ENCODE measurements around the gene TAOK3.
"Not testable (repeated sequence)": the region's sequence is repeated elsewhere in the genome, so short reads cannot be mapped to it uniquely, and the experiment has no call there.

Gene TAOK3

GRCh38 chr12:118371321-118372282 is 1.1 kb downstream of the TAOK3 start:
- DNase-seq: no peak

GRCh38 chr12:118370601-118371000 is 2.1 kb downstream of the TAOK3 start:
- DNase-seq: no peak

- DNase-seq: no peak
These were observed 3.9 kb downstream of the TAOK3 start for GRCh38 chr12:118368821-118369220.

- no peak for DNase-seq
These were observed 10.8 kb downstream of the TAOK3 start for GRCh38 chr12:118361889-118362288.

GRCh38 chr12:118361092-118361404 is 11.7 kb downstream of the TAOK3 start:
- no peak for DNase-seq

- no peak for DNase-seq
These were observed 13.2 kb downstream of the TAOK3 start for GRCh38 chr12:118359541-118359915.

- no peak for DNase-seq
These were observed 13.8 kb downstream of the TAOK3 start for GRCh38 chr12:118358612-118359540.

GRCh38 chr12:118358008-118358359 is 14.7 kb downstream of the TAOK3 start:
- no peak for DNase-seq

- DNase-seq: no peak
These were observed 15.3 kb downstream of the TAOK3 start for GRCh38 chr12:118357257-118358007.

GRCh38 chr12:118356809-118357256 is 15.9 kb downstream of the TAOK3 start:
- DNase-seq: no peak

- DNase-seq: no peak
These were observed 16.9 kb downstream of the TAOK3 start for GRCh38 chr12:118355843-118356242.

- DNase-seq: no peak
These were observed 17.8 kb downstream of the TAOK3 start for GRCh38 chr12:118354903-118355302.

GRCh38 chr12:118354503-118354902 is 18.2 kb downstream of the TAOK3 start:
- not testable (repeated sequence) for DNase-seq

- DNase-seq: no peak
These were observed 19.0 kb downstream of the TAOK3 start for GRCh38 chr12:118353721-118354120.

GRCh38 chr12:118350908-118351559 is 21.7 kb downstream of the TAOK3 start:
- no peak for DNase-seq

GRCh38 chr12:118347916-118348315 is 24.8 kb downstream of the TAOK3 start:
- DNase-seq: no peak

- no peak for DNase-seq
These were observed 25.8 kb downstream of the TAOK3 start for GRCh38 chr12:118346895-118347294.

- no peak for DNase-seq
These were observed 27.4 kb downstream of the TAOK3 start for GRCh38 chr12:118345355-118345754.

- DNase-seq: no peak
These were observed 27.9 kb downstream of the TAOK3 start for GRCh38 chr12:118344829-118345228.

GRCh38 chr12:118342090-118342489 is 30.6 kb downstream of the TAOK3 start:
- no peak for DNase-seq

- DNase-seq: no peak
These were observed 35.4 kb downstream of the TAOK3 start for GRCh38 chr12:118337194-118337838.

- no peak for DNase-seq
These were observed 36.6 kb downstream of the TAOK3 start for GRCh38 chr12:118336123-118336522.

Data from NCI-H1694 (cell line).